NCI-H1105 treated with DMSO at 0.1 percent for 48 hours (cell line): ENCODE data around the gene FITM1.
"Not testable (repeated sequence)": the region's sequence is repeated elsewhere in the genome, so short reads cannot be mapped to it uniquely, and the experiment has no call there.

Experiments used
- DNase-seq: peaks from one replicate; lab custom pipeline; 2025; lab: John Stamatoyannopoulos, UW

The FITM1 gene

DNA sequence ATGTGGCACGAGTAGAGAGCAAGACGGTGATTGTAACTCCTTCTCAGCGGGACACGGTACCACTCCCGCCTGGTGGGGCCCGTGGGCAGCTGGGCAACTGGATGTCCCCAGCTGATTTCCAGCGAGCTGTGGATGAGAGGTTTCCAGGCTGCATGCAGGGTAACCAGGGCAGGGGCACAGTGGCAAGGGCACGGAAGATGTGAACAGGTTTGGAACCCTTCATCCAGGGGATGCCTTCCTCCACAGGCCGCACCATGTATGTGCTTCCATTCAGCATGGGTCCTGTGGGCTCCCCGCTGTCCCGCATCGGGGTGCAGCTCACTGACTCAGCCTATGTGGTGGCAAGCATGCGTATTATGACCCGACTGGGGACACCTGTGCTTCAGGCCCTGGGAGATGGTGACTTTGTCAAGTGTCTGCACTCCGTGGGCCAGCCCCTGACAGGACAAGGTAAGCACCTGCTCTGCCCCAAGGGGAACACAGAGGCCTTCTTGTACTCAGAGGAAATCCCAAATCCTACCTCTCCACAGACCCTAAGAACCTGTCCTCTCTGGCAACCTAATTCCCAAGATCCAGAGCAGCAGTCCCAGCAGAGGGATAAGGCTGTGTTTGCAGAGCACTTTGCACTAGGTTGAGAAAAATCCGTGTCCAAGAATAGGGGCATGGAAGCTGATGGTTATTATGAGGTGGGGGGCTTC is 32.1 kb upstream of the FITM1 start:
- no peak for DNase-seq

GRCh38 chr14:24098927-24099813 is 31.3 kb upstream of the FITM1 start:
- DNase-seq = no peak

- DNase-seq = no peak
Observed at GRCh38 chr14:24100197-24100981, 30.1 kb upstream of the FITM1 start.

DNA sequence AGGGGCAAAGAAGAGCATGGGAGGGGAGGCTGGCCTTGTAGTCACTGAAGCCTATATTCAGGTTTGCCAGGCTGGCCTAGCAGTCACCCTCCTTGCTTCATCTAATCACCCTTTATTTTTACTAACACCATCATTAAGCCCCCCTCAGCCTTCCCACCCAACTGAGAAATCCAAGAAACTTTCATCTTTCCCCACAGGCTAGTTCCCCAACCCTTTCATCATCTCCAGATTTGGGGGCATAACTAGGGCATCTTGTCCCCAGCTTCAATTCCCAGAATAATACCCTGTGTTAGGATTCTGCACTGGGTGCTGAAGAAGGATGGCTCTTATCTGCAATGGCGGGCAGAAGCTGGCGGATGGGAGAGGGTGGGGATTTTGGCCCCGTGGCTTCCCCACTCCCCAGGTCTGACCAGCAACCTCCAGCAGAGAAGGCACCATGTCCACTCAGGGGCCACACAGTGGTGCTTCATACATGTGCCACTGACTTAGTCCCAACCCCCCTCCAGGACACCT is 29.4 kb upstream of the FITM1 start:
- no peak for DNase-seq

- no peak for DNase-seq
Observed at GRCh38 chr14:24102357-24103048, 28.0 kb upstream of the FITM1 start.

GRCh38 chr14:24103451-24103850 is 27.0 kb upstream of the FITM1 start:
- no peak for DNase-seq

- not testable (repeated sequence) for DNase-seq
Observed at GRCh38 chr14:24105609-24106239, 24.7 kb upstream of the FITM1 start.

GRCh38 chr14:24106672-24107271 is 23.7 kb upstream of the FITM1 start:
- no peak for DNase-seq

- DNase-seq = no peak
Observed at GRCh38 chr14:24108336-24108874, 22.1 kb upstream of the FITM1 start.

DNA sequence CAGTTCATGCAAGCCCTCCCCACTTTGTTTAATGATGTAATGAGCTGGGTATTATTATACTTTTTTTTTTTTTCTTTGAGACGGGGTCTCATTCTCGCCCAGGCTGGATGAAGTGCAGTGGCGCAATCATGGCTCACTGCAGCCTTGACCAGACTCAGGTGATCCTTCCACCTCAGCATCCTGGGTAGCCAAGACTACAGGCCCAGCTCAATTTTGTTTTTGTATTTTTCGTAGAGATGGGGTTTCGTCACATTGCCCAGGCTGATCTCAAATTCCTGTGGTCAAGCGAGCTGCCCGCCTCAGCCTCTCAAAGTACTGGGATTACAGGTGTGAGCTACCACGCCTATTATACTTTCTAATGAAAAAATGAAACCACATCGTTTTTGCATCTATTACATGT is 20.4 kb upstream of the FITM1 start:
- DNase-seq = no peak

GRCh38 chr14:24110523-24110922 is 19.9 kb upstream of the FITM1 start:
- DNase-seq = no peak

DNA sequence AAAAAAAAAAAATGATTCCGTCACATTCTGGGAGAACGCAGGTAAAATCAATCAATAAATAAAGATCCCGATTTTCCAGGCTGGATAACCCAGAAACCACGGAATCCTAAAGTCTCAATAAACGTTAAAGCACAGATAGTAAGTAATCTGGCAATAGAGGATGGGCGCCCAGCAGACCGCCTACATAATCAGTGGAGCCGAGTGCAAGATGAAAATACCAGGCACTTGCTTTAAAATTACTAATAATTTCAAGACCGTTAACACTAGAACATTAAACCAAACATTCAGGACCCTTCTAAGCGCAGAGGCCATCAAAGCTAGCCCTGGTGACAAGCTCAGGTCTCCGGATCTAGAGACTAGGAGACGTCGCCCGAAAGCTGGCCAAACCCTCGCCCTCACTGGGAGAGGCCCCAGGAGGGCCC is 17.1 kb upstream of the FITM1 start:
- DNase-seq = no peak

DNA sequence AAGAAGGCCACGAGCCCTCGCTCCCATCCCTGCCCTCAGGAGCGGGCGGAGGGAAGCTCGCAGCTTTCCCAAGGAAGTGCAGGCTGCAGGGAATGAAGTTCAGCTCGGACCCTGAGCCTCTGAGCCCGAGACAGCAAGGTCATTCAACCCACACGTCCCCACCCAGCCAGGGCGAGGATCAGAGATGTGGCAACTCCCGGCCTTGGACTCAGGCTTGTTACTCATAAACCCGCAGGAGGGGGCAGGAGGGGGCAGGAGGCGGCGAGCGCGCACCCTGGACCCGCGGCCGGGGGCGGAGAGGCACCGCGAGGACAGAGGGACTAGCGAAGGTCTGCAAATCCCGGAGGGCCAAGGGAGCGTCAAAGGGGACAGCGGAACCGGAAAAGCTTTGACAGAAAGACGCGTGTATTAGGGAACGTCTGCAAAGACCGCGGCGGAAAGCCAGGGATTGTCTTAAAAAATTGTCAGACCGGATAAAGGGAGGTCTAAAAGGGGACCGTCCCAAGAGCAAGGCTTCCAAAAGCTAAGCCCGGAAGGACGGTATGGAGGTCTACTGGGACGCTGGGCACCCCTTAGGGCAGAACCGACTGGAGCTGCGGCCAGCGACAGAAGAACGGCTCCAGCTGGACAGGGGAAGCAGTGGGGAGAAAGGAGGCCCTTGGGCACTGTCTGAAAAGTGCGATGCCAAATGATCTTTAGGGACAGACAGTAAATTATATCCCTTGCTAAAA is 16.5 kb upstream of the FITM1 start:
- DNase-seq = peak; percentile 92

- DNase-seq = peak; percentile 100
Observed at GRCh38 chr14:24114532-24115421, 15.7 kb upstream of the FITM1 start, which contains the start of the genes DCAF11 and NRL. TSS of gene DCAF11 (plus strand) at chr14:24114777. CDS start at chr14:24115595, 818 bp downstream. TSS of gene NRL (minus strand) at chr14:24114949. CDS start at chr14:24082848, 32,101 bp downstream.

DNA sequence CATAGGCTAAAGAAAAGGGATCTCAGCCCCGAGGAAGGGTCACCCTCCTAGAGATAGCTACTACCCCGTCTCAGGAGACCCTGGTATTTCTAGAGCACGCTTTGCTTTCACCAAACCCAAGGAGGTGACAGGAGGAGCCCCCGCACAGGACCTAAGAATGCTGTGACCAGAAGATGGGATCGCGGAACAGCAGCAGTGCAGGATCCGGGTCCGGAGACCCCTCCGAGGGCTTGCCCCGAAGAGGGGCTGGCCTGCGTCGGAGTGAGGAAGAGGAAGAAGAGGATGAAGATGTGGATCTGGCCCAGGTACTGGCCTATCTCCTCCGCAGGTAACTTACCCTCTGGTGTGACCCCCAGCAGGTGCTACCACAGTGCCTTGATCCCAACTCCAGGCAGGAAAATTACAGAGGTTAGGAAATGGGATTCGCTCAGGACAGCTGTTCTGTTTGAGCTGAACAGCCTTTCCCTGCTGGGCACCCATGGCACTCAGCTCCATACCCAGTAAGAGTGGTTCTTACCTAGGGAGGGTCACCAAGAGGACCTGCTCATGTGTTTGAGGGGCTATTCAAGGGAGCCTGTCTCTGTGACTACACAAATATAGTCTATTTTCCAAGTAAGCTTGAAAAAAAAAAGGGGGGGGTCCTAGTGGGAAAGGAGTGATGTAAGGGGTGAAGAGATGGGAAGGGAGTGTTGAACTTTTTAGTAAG is 14.9 kb upstream of the FITM1 start:
- DNase-seq = no peak

- DNase-seq = no peak
Observed at GRCh38 chr14:24116128-24116814, 14.2 kb upstream of the FITM1 start.

DNA sequence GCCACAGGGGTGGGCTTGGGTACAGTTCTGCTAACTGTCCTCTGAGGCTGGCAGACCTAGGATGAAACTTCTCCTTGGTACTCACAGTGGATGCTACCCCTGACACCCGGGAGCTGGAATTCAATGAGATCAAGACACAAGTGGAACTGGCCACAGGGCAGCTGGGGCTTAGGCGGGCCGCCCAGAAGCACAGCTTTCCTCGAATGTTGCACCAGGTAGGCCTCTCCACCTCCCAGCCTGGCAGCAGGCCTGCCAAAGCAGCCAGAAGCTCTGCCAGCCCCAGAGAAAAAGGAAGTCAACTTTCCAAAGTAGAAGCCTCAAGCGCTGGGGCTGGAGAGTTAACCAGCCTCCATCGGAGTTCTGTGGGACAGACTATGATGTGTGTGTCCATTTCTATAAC is 13.3 kb upstream of the FITM1 start:
- DNase-seq = no peak
